ENCODE results near the gene DVL1. TPM values are rescaled to one million over a fixed set of nuclear protein-coding genes. Genes with fewer than 3 reads are reported as not detected.
A peak's percentile ranks its signal among the peaks of the same experiment; 100 is the strongest.

DVL1 gene
- total and polyA plus RNA-seq, 9 of the 15 experiments (the other 6 are each of a cell fraction or from before 2014, with no cell fraction given): 0.62 to 135 (median 24.3) TPM

DNA sequence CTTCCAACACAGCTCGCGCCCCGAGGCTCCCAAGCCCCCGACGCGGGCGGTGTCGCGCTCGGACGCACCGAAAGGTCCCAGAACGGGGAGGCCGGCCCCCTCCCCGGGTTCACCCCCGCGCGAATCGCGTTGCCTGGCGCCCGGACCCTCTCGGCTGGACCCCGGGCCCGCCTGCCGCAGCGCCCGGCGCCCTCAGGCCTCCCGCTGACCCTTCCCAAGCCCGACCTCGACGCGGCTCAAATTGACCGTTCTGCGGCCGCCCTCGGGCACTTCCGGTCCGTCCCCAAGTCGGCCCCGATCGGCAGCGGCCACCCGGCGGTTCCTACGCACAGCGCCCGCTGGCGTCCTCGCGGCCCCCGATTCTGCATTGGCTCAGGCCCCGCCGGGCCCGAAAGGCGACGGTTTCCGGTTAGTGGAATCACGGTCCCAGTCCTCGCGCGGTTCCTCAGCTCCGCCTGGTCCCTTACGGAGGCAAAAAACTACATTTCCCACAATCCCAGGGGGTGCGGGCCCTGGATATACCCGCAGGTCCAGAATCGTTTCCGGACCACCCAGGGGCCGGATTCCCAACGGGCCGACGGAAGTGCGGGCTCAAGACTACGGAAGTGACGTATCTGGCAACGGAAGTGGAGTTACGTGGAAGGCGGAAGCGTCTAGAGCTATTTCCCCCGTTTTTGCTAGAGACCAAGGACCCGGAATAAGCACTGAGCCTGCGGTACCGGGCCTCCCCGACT is 25.9 kb upstream of the DVL1 start, which contains the start of gene AURKAIP1 (continued):
- TF ChIP-seq ZNF644 (tag; IDR thresholded peaks at IDR 0.05; ENCODE audit: low read depth) (peak; percentile 84; the same call in 1 of the 2 replicates), MCM5 (IDR thresholded peaks at IDR 0.05; ENCODE audit: low read depth) (no peak), MAZ (CRISPR knock-in tag; conservative IDR thresholded peaks at IDR 0.05 in 1 of 2, IDR thresholded peaks at IDR 0.05 in 1 of 2) (peak; percentile 99 to 100), ZNF347 (CRISPR knock-in tag; IDR thresholded peaks at IDR 0.05; ENCODE audit: low read depth) (no peak), BDP1 (IDR thresholded peaks at IDR 0.05; ENCODE audit: insufficient read depth, insufficient read length) (no peak), TEAD1 (CRISPR knock-in tag; IDR thresholded peaks at IDR 0.05) (peak; percentile 84 to 90), XRCC4 (IDR thresholded peaks at IDR 0.05; ENCODE audit: extremely low read depth, insufficient read depth, insufficient read length) (no peak), ZC3H4 (CRISPR knock-in tag; IDR thresholded peaks at IDR 0.05; ENCODE audit: borderline replicate concordance) (no peak), MAFG (tag; conservative IDR thresholded peaks at IDR 0.05) (no peak), NBN (IDR thresholded peaks at IDR 0.05; ENCODE audit: low read depth) (peak; percentile 89), ADNP (tag; IDR thresholded peaks at IDR 0.05) (no peak), TARDBP (IDR thresholded peaks at IDR 0.05) (peak; percentile 95), LARP7 (IDR thresholded peaks at IDR 0.05) (peak; percentile 88; the same call in 1 of the 2 replicates), CBX2 (IDR thresholded peaks at IDR 0.05; ENCODE audit: insufficient read depth, low read length, poor library complexity, severe bottlenecking) (no peak), YBX1 (IDR thresholded peaks at IDR 0.05) (no peak), NFIX (CRISPR knock-in tag; IDR thresholded peaks at IDR 0.05; ENCODE audit: low read depth) (no peak), ZNF696 (CRISPR knock-in tag; conservative IDR thresholded peaks at IDR 0.05) (no peak), GABPB2 (CRISPR knock-in tag; conservative IDR thresholded peaks at IDR 0.05) (peak; percentile 1; the same call in 1 of the 2 replicates), SAFB (IDR thresholded peaks at IDR 0.05; ENCODE audit: borderline replicate concordance, low read depth, low read length) (no peak), GTF2E2 (tag; IDR thresholded peaks at IDR 0.05) (peak; percentile 96)
- TF ChIP-seq, protein P1, sequence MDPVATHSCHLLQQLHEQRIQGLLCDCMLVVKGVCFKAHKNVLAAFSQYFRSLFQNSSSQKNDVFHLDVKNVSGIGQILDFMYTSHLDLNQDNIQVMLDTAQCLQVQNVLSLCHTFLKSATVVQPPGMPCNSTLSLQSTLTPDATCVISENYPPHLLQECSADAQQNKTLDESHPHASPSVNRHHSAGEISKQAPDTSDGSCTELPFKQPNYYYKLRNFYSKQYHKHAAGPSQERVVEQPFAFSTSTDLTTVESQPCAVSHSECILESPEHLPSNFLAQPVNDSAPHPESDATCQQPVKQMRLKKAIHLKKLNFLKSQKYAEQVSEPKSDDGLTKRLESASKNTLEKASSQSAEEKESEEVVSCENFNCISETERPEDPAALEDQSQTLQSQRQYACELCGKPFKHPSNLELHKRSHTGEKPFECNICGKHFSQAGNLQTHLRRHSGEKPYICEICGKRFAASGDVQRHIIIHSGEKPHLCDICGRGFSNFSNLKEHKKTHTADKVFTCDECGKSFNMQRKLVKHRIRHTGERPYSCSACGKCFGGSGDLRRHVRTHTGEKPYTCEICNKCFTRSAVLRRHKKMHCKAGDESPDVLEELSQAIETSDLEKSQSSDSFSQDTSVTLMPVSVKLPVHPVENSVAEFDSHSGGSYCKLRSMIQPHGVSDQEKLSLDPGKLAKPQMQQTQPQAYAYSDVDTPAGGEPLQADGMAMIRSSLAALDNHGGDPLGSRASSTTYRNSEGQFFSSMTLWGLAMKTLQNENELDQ (CRISPR knock-in tag; IDR thresholded peaks at IDR 0.05; ENCODE audit: borderline replicate concordance): 0 out of 2 replicates have a peak, but pooled peaks have one; percentile 68
- TF ChIP-seq, protein P2, sequence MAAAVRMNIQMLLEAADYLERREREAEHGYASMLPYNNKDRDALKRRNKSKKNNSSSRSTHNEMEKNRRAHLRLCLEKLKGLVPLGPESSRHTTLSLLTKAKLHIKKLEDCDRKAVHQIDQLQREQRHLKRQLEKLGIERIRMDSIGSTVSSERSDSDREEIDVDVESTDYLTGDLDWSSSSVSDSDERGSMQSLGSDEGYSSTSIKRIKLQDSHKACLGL (CRISPR knock-in tag; IDR thresholded peaks at IDR 0.05; ENCODE audit: borderline replicate concordance, poor library complexity, severe bottlenecking): no peak
